CD4-positive, CD25-positive, alpha-beta regulatory T cell (primary cell): ENCODE data around the gene TYK2. TPM values are rescaled to one million over a fixed set of nuclear protein-coding genes. Genes with fewer than 3 reads are reported as not detected.

ENCODE experiments used
- ATAC-seq, 2 donors: fragments of 150-1000 bp; cut with Tn5 transposase; one replicate each; pipeline ENCODE4 v1.10.0; 2021; ENCODE audit warnings: low read depth in 2 of 2, moderate number of reproducible peaks in 2 of 2, moderate library complexity in 1 of 2
- DNase-seq, 3 donors: peaks; one replicate each; pipeline versions ENCODE4 v3.0.0 to v3.0.0-alpha.2; 2012 to 2022; ENCODE audit warnings: mixed read lengths in 1 of 3
- H3K27ac ChIP-seq: one replicate; pipeline ENCODE4 v1.7.0; 2013; ENCODE audit warnings: mild to moderate bottlenecking, low read length; ENCODE audit not compliant: insufficient read depth, poor library complexity, severe bottlenecking
- H3K27me3 ChIP-seq: one replicate; pipeline ENCODE4 v1.7.0; 2013; ENCODE audit warnings: low read length; ENCODE audit not compliant: control insufficient read depth, insufficient read depth
- H3K36me3 ChIP-seq: one replicate; pipeline ENCODE4 v1.7.0; 2013; ENCODE audit warnings: mild to moderate bottlenecking, low read length, moderate library complexity; ENCODE audit not compliant: control insufficient read depth, insufficient read depth
- H3K4me1 ChIP-seq: 2 replicates; pipeline ENCODE4 v1.7.0; 2013; ENCODE audit warnings: mild to moderate bottlenecking, low read length; ENCODE audit not compliant: insufficient read depth, control insufficient read depth, poor library complexity, severe bottlenecking
- H3K4me3 ChIP-seq: one replicate; pipeline ENCODE4 v1.7.0; 2013; ENCODE audit warnings: low read depth, mild to moderate bottlenecking, low read length, moderate library complexity
- H3K9me3 ChIP-seq, 2 experiments: 1 replicate in 1 of 2; 2 replicates in 1 of 2; pipeline ENCODE4 v1.7.0; 2013; ENCODE audit warnings: low read length in 2 of 2, mild to moderate bottlenecking in 1 of 2, moderate library complexity in 1 of 2; ENCODE audit not compliant: control insufficient read depth in 2 of 2
- H3K27ac Mint-ChIP-seq, 3 donors: one replicate each; pipeline ENCODE4 v1.8.0; 2020 to 2022; ENCODE audit warnings: mild to moderate bottlenecking in 3 of 3, mixed read lengths in 3 of 3, moderate library complexity in 2 of 3
- H3K27me3 Mint-ChIP-seq: one replicate; pipeline ENCODE4 v1.8.0; 2022; ENCODE audit warnings: mild to moderate bottlenecking, mixed read lengths
- H3K36me3 Mint-ChIP-seq: one replicate; pipeline ENCODE4 v1.8.0; 2020; ENCODE audit warnings: mixed read lengths
- H3K4me1 Mint-ChIP-seq, 4 donors: one replicate each; pipeline ENCODE4 v1.8.0; 2020 to 2022; ENCODE audit warnings: mixed read lengths in 4 of 4, mild to moderate bottlenecking in 1 of 4
- H3K4me3 Mint-ChIP-seq, 4 donors: one replicate each; pipeline ENCODE4 v1.8.0; 2020 to 2022; ENCODE audit warnings: mild to moderate bottlenecking in 4 of 4, mixed read lengths in 4 of 4, moderate library complexity in 3 of 4
- H3K9me3 Mint-ChIP-seq, 7 donors: one replicate each; pipeline ENCODE4 v1.8.0; 2020 to 2022; ENCODE audit warnings: mixed read lengths in 7 of 7, mild to moderate bottlenecking in 3 of 7, moderate library complexity in 2 of 7
- polyA plus RNA-seq, 4 donors: library from polyadenylated mRNA; unstranded; fragments of 300-500 nt; fragmentation: Illumina TruSeq; gene quantifications; one replicate each; pipeline ENCODE4 v1.2.3, GENCODE V29; 2021
- total RNA-seq: library from RNA; stranded (reverse); gene quantifications from one replicate; pipeline ENCODE4 v1.2.3, GENCODE V29; 2022

Gene TYK2
- total and polyA plus RNA-seq, 5 donors from 2014 or later = 50.3 to 304 (median 54.8) TPM

GRCh38 chr19:10420444-10421239 is 40.3 kb upstream of the TYK2 start, which contains the start of gene PDE4A:
PDE4A (plus strand) TSS chr19:10420538; CDS start chr19:10420765, 227 bp downstream.
- Histone ChIP-seq H3K27me3 (peaks cover 25% of the 10 kb centered on the region), H3K27ac (no peak within 1 kb of the TSS), H3K36me3 (no peaks in the 10 kb centered on the region), H3K4me1 (peaks cover 75% of the 10 kb centered on the region), H3K9me3 (no peaks in the 10 kb centered on the region), H3K4me3 (peak within 1 kb of the TSS; percentile 52)
- Mint-ChIP-seq H3K9me3 (peaks cover 0 to 11% (median 0%) of the 10 kb centered on the region in 7 donors), H3K4me3 (peak within 1 kb of the TSS; percentile 76 to 97 (median 87)), H3K27ac (peak within 1 kb of the TSS in 2 of 3 donors; percentile 78 to 95), H3K36me3 (no peaks in the 10 kb centered on the region), H3K27me3 (peaks cover 64% of the 10 kb centered on the region), H3K4me1 (peaks cover 6 to 75% (median 39%) of the 10 kb centered on the region in 4 donors)
- DNase-seq (peak in 2 of 3 donors; percentile 58 to 79), ATAC-seq (no peak)

DNA sequence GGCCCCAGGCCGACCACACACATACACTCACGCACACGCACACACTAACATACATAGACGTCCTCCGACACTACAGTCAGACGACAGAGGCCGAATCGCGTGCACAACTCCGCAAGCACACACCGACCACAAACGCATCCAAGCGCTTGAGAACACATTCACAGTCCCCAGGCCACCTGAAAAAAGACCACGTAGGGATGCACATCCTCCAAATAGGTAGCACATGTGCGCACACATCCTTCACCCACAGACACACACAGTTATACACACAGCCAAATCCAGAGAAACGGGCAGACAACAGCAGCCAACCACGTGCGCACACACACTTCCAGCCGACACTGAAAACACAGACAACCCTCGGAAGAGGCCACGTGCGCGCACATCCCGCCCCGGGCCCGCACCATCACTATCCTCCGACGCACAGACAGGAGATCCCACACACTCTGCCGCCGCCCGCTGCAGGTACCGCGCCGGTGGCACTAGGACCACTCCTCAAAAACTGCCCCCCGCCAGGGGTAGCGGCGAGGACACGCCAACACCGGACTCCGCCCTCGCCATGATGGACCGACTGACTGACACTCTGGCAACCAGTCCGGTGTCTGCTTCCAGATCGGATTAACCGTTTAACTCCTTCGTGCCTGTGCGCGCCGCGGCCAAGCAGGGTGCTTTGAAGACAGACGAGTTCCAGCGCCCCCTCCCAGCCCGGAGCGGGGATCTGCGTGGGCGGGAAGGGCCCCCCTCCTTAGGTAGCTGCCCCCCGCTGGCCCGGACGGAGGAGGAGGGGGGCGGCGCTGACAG is 39.5 kb upstream of the TYK2 start:
- ATAC-seq = peak; percentile 4 to 5
- DNase-seq = peak in 2 of 3 donors; percentile 58 to 76
- peaks cover 25% of the 10 kb centered on the region for H3K27me3 ChIP-seq
- H3K27ac Mint-ChIP-seq = peak overlapping the region in 2 of 3 donors; percentile 78 to 95
- peaks cover 0 to 11% (median 0%) of the 10 kb centered on the region in 7 donors for H3K9me3 Mint-ChIP-seq
- no peaks in the 10 kb centered on the region for H3K36me3 Mint-ChIP-seq
- no peak overlapping the region for H3K27ac ChIP-seq
- peaks cover 67% of the 10 kb centered on the region for H3K4me1 ChIP-seq
- peak overlapping the region; percentile 76 to 97 (median 85) for H3K4me3 Mint-ChIP-seq
- no peaks in the 10 kb centered on the region for H3K36me3 ChIP-seq
- H3K27me3 Mint-ChIP-seq = peaks cover 56% of the 10 kb centered on the region
- H3K4me1 Mint-ChIP-seq = peaks cover 0 to 69% (median 34%) of the 10 kb centered on the region in 4 donors
- H3K4me3 ChIP-seq = peak overlapping the region; percentile 52
- H3K9me3 ChIP-seq = no peaks in the 10 kb centered on the region

DNA sequence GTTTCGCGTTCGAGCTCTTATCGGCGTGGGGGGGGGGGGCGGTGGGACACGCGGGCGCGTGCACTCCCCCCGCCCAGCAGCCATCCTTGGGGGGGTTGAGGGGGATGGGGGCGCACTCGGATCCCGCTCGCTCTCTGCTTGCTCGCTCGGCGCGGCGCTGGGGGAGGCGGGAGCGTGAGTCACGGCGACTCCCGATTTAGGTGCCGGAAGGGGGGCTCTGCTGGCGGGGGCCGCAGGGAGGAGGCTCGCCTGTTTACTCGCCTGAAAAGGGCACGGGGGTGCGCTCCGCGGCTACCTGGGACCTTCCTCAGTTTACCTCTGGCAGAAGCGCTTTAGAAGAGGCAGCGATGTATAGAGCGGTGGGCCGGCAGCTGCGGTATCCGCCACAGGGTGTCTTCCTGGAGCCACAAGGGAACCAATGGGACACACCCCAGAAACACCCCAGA is 38.9 kb upstream of the TYK2 start:
- Histone ChIP-seq H3K4me3 (peak overlapping the region; percentile 52), H3K27ac (no peak overlapping the region), H3K36me3 (no peaks in the 10 kb centered on the region), H3K9me3 (no peaks in the 10 kb centered on the region), H3K4me1 (peaks cover 61% of the 10 kb centered on the region), H3K27me3 (peaks cover 25% of the 10 kb centered on the region)
- Mint-ChIP-seq H3K27ac (peak overlapping the region in 2 of 3 donors; percentile 78 to 95), H3K27me3 (peaks cover 56% of the 10 kb centered on the region), H3K4me1 (peaks cover 0 to 64% (median 34%) of the 10 kb centered on the region in 4 donors), H3K9me3 (peaks cover 0 to 11% (median 0%) of the 10 kb centered on the region in 7 donors), H3K4me3 (peak overlapping the region; percentile 76 to 97 (median 85)), H3K36me3 (no peaks in the 10 kb centered on the region)
- DNase-seq (no peak), ATAC-seq (no peak)

DNA sequence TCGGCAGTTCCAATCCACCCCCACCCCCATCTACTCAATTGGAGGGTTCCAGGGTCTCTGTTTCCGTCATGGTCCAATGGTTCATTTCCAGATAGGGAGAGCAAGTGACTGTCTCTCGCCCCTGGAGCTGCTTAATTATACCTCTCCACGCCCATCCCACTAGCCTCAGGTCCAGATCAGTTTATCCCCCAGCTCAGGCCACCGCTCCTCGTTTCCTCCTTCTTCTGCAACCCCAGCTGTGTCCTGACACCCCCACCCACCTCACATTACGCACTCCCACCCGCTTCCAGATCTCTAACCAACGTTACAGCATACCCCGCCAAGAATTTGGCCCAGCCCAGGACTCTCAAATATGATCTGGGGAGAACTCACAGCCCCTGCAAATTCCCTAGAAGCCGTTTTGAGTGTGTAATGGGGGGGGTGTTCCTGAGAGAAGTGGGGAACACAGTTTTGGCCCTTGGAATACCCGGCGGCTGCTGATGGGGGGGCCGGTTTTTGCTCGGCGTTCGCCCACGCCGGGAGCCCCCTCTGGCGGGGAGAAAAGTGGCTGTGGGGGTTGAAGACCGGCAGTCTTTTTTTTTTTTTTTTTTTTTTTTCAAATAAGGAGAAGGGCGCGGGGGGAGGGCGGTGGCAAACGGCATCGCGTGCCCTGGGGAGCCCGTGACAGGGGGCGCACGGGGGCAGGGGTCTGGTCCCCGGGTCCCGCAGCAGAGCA is 38.3 kb upstream of the TYK2 start:
- H3K36me3 Mint-ChIP-seq = no peaks in the 10 kb centered on the region
- Histone ChIP-seq H3K4me3 (no peak overlapping the region), H3K27ac (no peak overlapping the region), H3K9me3 (no peaks in the 10 kb centered on the region), H3K4me1 (peaks cover 55% of the 10 kb centered on the region), H3K27me3 (peaks cover 23% of the 10 kb centered on the region), H3K36me3 (no peaks in the 10 kb centered on the region)
- H3K4me1 Mint-ChIP-seq = peaks cover 0 to 58% (median 32%) of the 10 kb centered on the region in 4 donors
- DNase-seq (peak in 1 of 3 donors; percentile 18), ATAC-seq (no peak)
- H3K9me3 Mint-ChIP-seq = peaks cover 0 to 11% (median 0%) of the 10 kb centered on the region in 7 donors
- peak overlapping the region; percentile 53 to 86 (median 82) for H3K4me3 Mint-ChIP-seq
- H3K27me3 Mint-ChIP-seq = peaks cover 53% of the 10 kb centered on the region
- H3K27ac Mint-ChIP-seq = peak overlapping the region; percentile 56 to 86 (median 73)

- peaks cover 52% of the 10 kb centered on the region for H3K4me1 ChIP-seq
Observed at GRCh38 chr19:10418235-10418484, 37.8 kb upstream of the TYK2 start.

DNA sequence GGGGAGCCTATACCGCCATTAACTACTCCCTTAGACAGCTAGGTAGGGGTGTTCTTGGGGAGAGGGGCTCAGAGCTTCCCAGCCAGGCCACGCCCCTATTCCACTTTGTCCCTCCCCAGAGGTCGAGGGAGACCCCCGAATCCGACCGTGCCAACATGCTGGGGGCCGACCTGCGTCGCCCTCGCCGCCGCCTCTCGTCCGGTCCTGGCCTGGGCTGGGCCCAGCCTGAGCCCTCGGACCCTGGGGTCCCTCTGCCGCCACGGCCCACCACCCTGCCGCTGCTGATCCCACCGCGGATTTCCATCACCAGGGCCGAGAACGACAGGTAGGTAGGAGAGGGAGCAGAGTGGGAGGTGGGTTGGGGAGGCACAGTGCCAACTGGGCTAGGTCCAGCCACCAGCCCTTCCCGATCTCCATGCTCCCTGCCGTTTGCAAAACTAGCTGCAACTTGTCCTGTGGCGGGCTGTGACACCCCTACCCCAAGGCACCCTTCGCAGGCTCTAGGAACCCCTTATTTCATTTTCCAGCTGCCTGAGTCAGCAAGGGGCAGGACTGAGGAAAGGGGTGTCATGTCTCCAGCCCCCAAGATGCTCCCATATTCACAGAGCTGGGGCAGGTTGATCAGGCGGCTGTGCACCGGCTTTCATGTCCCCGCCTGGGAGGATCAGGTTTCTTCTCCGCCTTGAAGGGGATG is 37.3 kb upstream of the TYK2 start:
- Mint-ChIP-seq H3K4me1 (peaks cover 0 to 58% (median 29%) of the 10 kb centered on the region in 4 donors), H3K27me3 (peaks cover 48% of the 10 kb centered on the region), H3K4me3 (peak overlapping the region; percentile 53 to 83 (median 74)), H3K27ac (peak overlapping the region in 2 of 3 donors; percentile 73 to 97), H3K9me3 (peaks cover 0 to 11% (median 0%) of the 10 kb centered on the region in 7 donors), H3K36me3 (no peaks in the 10 kb centered on the region)
- H3K9me3 ChIP-seq = no peaks in the 10 kb centered on the region
- no peak overlapping the region for H3K4me3 ChIP-seq
- DNase-seq (peak in 1 of 3 donors; percentile 16), ATAC-seq (no peak)
- H3K36me3 ChIP-seq = no peaks in the 10 kb centered on the region
- peaks cover 56% of the 10 kb centered on the region for H3K4me1 ChIP-seq
- H3K27me3 ChIP-seq = peaks cover 18% of the 10 kb centered on the region
- no peak overlapping the region for H3K27ac ChIP-seq

More at GRCh38 chr19:10418235-10418484, 37.8 kb upstream of the TYK2 start:
- Histone ChIP-seq H3K27ac (no peak overlapping the region), H3K27me3 (peaks cover 20% of the 10 kb centered on the region), H3K9me3 (no peaks in the 10 kb centered on the region), H3K4me3 (no peak overlapping the region), H3K36me3 (no peaks in the 10 kb centered on the region)
- H3K9me3 Mint-ChIP-seq = peaks cover 0 to 11% (median 0%) of the 10 kb centered on the region in 7 donors
- H3K4me3 Mint-ChIP-seq = peak overlapping the region; percentile 53 to 86 (median 82)
- no peaks in the 10 kb centered on the region for H3K36me3 Mint-ChIP-seq
- ATAC-seq = no peak
- H3K4me1 Mint-ChIP-seq = peaks cover 0 to 55% (median 29%) of the 10 kb centered on the region in 4 donors
- H3K27me3 Mint-ChIP-seq = peaks cover 49% of the 10 kb centered on the region
- no peak for DNase-seq
- H3K27ac Mint-ChIP-seq = peak overlapping the region in 2 of 3 donors; percentile 56 to 73
